Muscle of leg (tissue), 11 donors: ENCODE measurements around the gene HDLBP. TPM values are rescaled to one million over a fixed set of nuclear protein-coding genes. Genes with fewer than 3 reads are reported as not detected.

Source experiments
- DNase-seq: peaks from one replicate; pipeline ENCODE4 v3.0.0; 2013
- H3K27ac ChIP-seq: one replicate; pipeline ENCODE4 v1.5.1; 2013; ENCODE audit warnings: mild to moderate bottlenecking, low read length, control low read depth
- H3K27me3 ChIP-seq: one replicate; pipeline ENCODE4 v1.6.1; 2013; ENCODE audit warnings: low read length; ENCODE audit not compliant: control insufficient read depth, insufficient read depth
- H3K36me3 ChIP-seq: one replicate; pipeline ENCODE4 v1.6.1; 2013; ENCODE audit warnings: low read length; ENCODE audit not compliant: control insufficient read depth, insufficient read depth
- H3K4me1 ChIP-seq: one replicate; pipeline ENCODE4 v1.6.1; 2013; ENCODE audit warnings: low read length; ENCODE audit not compliant: control insufficient read depth, insufficient read depth
- H3K4me3 ChIP-seq: one replicate; pipeline ENCODE4 v1.5.1; 2013; ENCODE audit warnings: low read length, control low read depth
- H3K9me3 ChIP-seq: replicated peaks from 2 replicates; pipeline ENCODE4 v1.6.1; 2013; ENCODE audit warnings: low read depth, low read length; ENCODE audit not compliant: control insufficient read depth
- WGBS: methylation state at CpG from one replicate; pipeline ENCODE4 v1.1.5; 2013; ENCODE audit warnings: missing lambda C conversion rate; ENCODE audit not compliant: insufficient coverage; 5-methylcytosine and 5-hydroxymethylcytosine counted together
- polyA plus RNA-seq, 8 donors: library from polyadenylated mRNA; unstranded; fragments of 120-200 nt; gene quantifications; one replicate each; pipeline versions ENCODE4 v1.2.1 to v1.2.3, GENCODE V29; 2013; ENCODE audit warnings: inconsistent platforms in 1 of 8, low replicate concordance in 1 of 8; ENCODE audit not compliant: insufficient read length in 8 of 8, insufficient read depth in 1 of 8
- total RNA-seq: library from RNA; stranded (reverse); fragments of 120-200 nt; gene quantifications from one replicate; pipeline ENCODE4 v1.2.4, GENCODE V29; 2013

HDLBP gene
- total and polyA plus RNA-seq, 9 donors = 331 to 470 (median 404) TPM

- Histone ChIP-seq H3K4me3 (no peak overlapping the region), H3K9me3 (no peaks in the 10 kb centered on the region), H3K36me3 (no peaks in the 10 kb centered on the region), H3K27ac (no peak overlapping the region), H3K27me3 (peaks cover 2% of the 10 kb centered on the region), H3K4me1 (peaks cover 38% of the 10 kb centered on the region)
- 35% methylated on average over 11 of the region's 14 CpGs for WGBS
- DNase-seq = no peak
Measured at GRCh38 chr2:241216211-241216761, 99.2 kb downstream of the HDLBP start.

GRCh38 chr2:241215421-241215820 is 100.1 kb downstream of the HDLBP start:
- DNase-seq = no peak
- WGBS = 72% methylated on average over 6 of the region's 9 CpGs
- H3K27me3 ChIP-seq = peaks cover 2% of the 10 kb centered on the region
- no peaks in the 10 kb centered on the region for H3K9me3 ChIP-seq
- peaks cover 38% of the 10 kb centered on the region for H3K4me1 ChIP-seq
- H3K4me3 ChIP-seq = no peak overlapping the region
- no peaks in the 10 kb centered on the region for H3K36me3 ChIP-seq
- H3K27ac ChIP-seq = no peak overlapping the region

- Histone ChIP-seq H3K27me3 (peaks cover 2% of the 10 kb centered on the region), H3K4me1 (peaks cover 38% of the 10 kb centered on the region), H3K9me3 (no peaks in the 10 kb centered on the region), H3K4me3 (no peak overlapping the region), H3K36me3 (no peaks in the 10 kb centered on the region), H3K27ac (no peak overlapping the region)
- WGBS = 82% methylated on average over 6 of the region's 12 CpGs
- no peak for DNase-seq
Measured at GRCh38 chr2:241214766-241215165, 100.7 kb downstream of the HDLBP start.

- WGBS = 39% methylated on average over 10 of the region's 10 CpGs
- H3K4me1 ChIP-seq = peaks cover 38% of the 10 kb centered on the region
- no peak for DNase-seq
- H3K9me3 ChIP-seq = no peaks in the 10 kb centered on the region
- no peak overlapping the region for H3K27ac ChIP-seq
- H3K4me3 ChIP-seq = no peak overlapping the region
- peaks cover 2% of the 10 kb centered on the region for H3K27me3 ChIP-seq
- H3K36me3 ChIP-seq = no peaks in the 10 kb centered on the region
Measured at GRCh38 chr2:241214209-241214608, 101.3 kb downstream of the HDLBP start.

GRCh38 chr2:241213567-241213966 is 101.9 kb downstream of the HDLBP start:
- Histone ChIP-seq H3K27me3 (peaks cover 2% of the 10 kb centered on the region), H3K4me3 (no peak overlapping the region), H3K27ac (peak overlapping the region; percentile 35), H3K9me3 (no peaks in the 10 kb centered on the region), H3K36me3 (no peaks in the 10 kb centered on the region), H3K4me1 (peaks cover 32% of the 10 kb centered on the region)
- DNase-seq = no peak
- 42% methylated on average over 7 of the region's 7 CpGs for WGBS

- Histone ChIP-seq H3K27ac (peak overlapping the region; percentile 35), H3K36me3 (no peaks in the 10 kb centered on the region), H3K4me3 (no peak overlapping the region), H3K9me3 (no peaks in the 10 kb centered on the region), H3K4me1 (peaks cover 31% of the 10 kb centered on the region), H3K27me3 (peaks cover 2% of the 10 kb centered on the region)
- DNase-seq = peak; percentile 72
- 71% methylated on average over 13 of the region's 13 CpGs for WGBS
Measured at GRCh38 chr2:241213041-241213440, 102.4 kb downstream of the HDLBP start.

GRCh38 chr2:241211276-241211675 is 104.2 kb downstream of the HDLBP start:
- H3K4me3 ChIP-seq = no peak overlapping the region
- H3K36me3 ChIP-seq = no peaks in the 10 kb centered on the region
- WGBS = no CpG with 5 or more reads among the region's 2 CpGs

GRCh38 chr2:241209271-241209670 is 106.2 kb downstream of the HDLBP start:
- DNase-seq = no peak
- peaks cover 2% of the 10 kb centered on the region for H3K27me3 ChIP-seq
- H3K4me3 ChIP-seq = no peak overlapping the region
- no peaks in the 10 kb centered on the region for H3K36me3 ChIP-seq
- no peak overlapping the region for H3K27ac ChIP-seq
- WGBS = 87% methylated on average over 20 of the region's 33 CpGs
- peaks cover 11% of the 10 kb centered on the region for H3K4me1 ChIP-seq
- H3K9me3 ChIP-seq = no peaks in the 10 kb centered on the region

More at GRCh38 chr2:241211276-241211675, 104.2 kb downstream of the HDLBP start:
- Histone ChIP-seq H3K27ac (no peak overlapping the region), H3K9me3 (no peaks in the 10 kb centered on the region), H3K4me1 (peaks cover 22% of the 10 kb centered on the region), H3K27me3 (peaks cover 2% of the 10 kb centered on the region)
- DNase-seq = no peak

GRCh38 chr2:241208058-241208457 is 107.4 kb downstream of the HDLBP start:
- H3K27ac ChIP-seq = no peak overlapping the region
- DNase-seq = no peak
- 46% methylated on average over 6 of the region's 6 CpGs for WGBS
- no peaks in the 10 kb centered on the region for H3K9me3 ChIP-seq
- no peak overlapping the region for H3K4me3 ChIP-seq
- H3K27me3 ChIP-seq = peaks cover 2% of the 10 kb centered on the region
- no peaks in the 10 kb centered on the region for H3K36me3 ChIP-seq
- H3K4me1 ChIP-seq = peaks cover 3% of the 10 kb centered on the region

- Histone ChIP-seq H3K27me3 (peaks cover 2% of the 10 kb centered on the region), H3K36me3 (no peaks in the 10 kb centered on the region), H3K4me1 (no peaks in the 10 kb centered on the region), H3K4me3 (no peak overlapping the region), H3K27ac (no peak overlapping the region), H3K9me3 (no peaks in the 10 kb centered on the region)
- DNase-seq = no peak
- WGBS = 71% methylated on average over 3 of the region's 6 CpGs
Measured at GRCh38 chr2:241207641-241208040, 107.8 kb downstream of the HDLBP start.

- no peaks in the 10 kb centered on the region for H3K9me3 ChIP-seq
Measured at GRCh38 chr2:241207151-241207550, 108.3 kb downstream of the HDLBP start.

More at GRCh38 chr2:241207151-241207550, 108.3 kb downstream of the HDLBP start:
- Histone ChIP-seq H3K27ac (no peak overlapping the region), H3K36me3 (no peaks in the 10 kb centered on the region), H3K4me1 (peaks cover 4% of the 10 kb centered on the region), H3K27me3 (peaks cover 2% of the 10 kb centered on the region), H3K4me3 (no peak overlapping the region)
- DNase-seq = no peak
- no CpG with 5 or more reads among the region's 1 CpG for whole genome bisulfite sequencing
